Loucy (cell line): ENCODE results near the gene PRAF2.

ENCODE experiments used
- EZH2phosphoT487 ChIP-seq: fragments of 200-600 bp; IDR thresholded peaks from 2 replicates; pipeline ENCODE4 v1.6.1; 2018; ENCODE audit warnings: antibody characterized with exemption, mild to moderate bottlenecking, moderate library complexity, borderline replicate concordance
- TF ChIP-seq, protein P1 (sequence below): fragments of 200-600 bp; sonication (generic); conservative IDR thresholded peaks from 2 replicates; pipeline ENCODE4 v1.5.1; 2014; ENCODE audit warnings: mild to moderate bottlenecking, antibody characterized with exemption, low read length

- TF ChIP-seq, protein P1, sequence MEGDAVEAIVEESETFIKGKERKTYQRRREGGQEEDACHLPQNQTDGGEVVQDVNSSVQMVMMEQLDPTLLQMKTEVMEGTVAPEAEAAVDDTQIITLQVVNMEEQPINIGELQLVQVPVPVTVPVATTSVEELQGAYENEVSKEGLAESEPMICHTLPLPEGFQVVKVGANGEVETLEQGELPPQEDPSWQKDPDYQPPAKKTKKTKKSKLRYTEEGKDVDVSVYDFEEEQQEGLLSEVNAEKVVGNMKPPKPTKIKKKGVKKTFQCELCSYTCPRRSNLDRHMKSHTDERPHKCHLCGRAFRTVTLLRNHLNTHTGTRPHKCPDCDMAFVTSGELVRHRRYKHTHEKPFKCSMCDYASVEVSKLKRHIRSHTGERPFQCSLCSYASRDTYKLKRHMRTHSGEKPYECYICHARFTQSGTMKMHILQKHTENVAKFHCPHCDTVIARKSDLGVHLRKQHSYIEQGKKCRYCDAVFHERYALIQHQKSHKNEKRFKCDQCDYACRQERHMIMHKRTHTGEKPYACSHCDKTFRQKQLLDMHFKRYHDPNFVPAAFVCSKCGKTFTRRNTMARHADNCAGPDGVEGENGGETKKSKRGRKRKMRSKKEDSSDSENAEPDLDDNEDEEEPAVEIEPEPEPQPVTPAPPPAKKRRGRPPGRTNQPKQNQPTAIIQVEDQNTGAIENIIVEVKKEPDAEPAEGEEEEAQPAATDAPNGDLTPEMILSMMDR = no peak
- TF ChIP-seq EZH2phosphoT487 = no peak
Observed at GRCh38 chrX:49030283-49030682, 43.5 kb downstream of the PRAF2 start.
